Left cardiac atrium (tissue), 4 donors: ENCODE data around the gene DAG1. TPM values are rescaled to one million over a fixed set of nuclear protein-coding genes. Genes with fewer than 3 reads are reported as not detected.
"Not testable (repeated sequence)": the region's sequence is repeated elsewhere in the genome, so short reads cannot be mapped to it uniquely, and the experiment has no call there.

ENCODE experiments used
- ATAC-seq, 2 donors: fragments of 200-7000 bp; cut with Tn5 transposase; one replicate each; pipeline ENCODE4 v1.9.1; 2020; ENCODE audit warnings: mild to moderate bottlenecking in 2 of 2, moderate library complexity in 2 of 2
- DNase-seq: peaks from one replicate; pipeline ENCODE4 v3.0.0-alpha.2; 2020
- intact Hi-C, 2 donors: fragments of 100-400 bp; cut with DNase I; formaldehyde crosslinking; loops; one replicate each; pipeline versions ENCODE4 v1.14.1 to v1.15.1; 2022 to 2023
- total RNA-seq, 2 donors: library from RNA; stranded (reverse); fragmentation: NEBNext Ultra II Directional; extraction: Animal tissue kit (Norgen Biotek cat#: 25700); gene quantifications; one replicate each; pipeline ENCODE4 v1.2.1, GENCODE V29; 2021
- donor health status: DM: no; HTN: yes; CAD: no.
- donor health status: DM: no; HTN: yes; CAD: no; lungs with severe emphysema.
- donor health status: DM: yes; HTN: yes; CAD: no.
- donor health status: Dilated cardiomyopathy.

Gene DAG1
- total RNA-seq, 2 donors from 2014 or later: 91.4 to 100 TPM

DNA sequence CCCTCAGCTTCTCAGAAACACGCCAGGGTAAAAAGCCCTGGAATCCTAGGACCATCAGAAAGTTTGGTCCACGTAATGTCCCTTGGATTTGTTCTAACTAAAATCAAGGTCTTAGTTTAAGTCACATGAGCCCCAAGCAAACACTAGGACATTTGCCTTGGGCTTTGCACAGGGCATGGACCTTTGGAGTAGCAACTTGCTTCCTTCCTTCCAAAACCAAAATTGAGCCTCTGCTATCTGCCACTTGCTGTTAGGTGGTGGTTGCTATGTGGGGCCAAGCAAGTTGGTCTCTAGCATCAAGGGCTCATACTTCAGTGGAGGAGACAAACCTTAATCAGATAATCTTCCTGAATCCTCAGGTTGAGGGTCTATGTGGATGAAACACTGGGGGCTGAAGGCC, 4.0 kb upstream of the DAG1 start:
- no peak for ATAC-seq
- intact Hi-C loops: no loop called here
- no peak for DNase-seq

DNA sequence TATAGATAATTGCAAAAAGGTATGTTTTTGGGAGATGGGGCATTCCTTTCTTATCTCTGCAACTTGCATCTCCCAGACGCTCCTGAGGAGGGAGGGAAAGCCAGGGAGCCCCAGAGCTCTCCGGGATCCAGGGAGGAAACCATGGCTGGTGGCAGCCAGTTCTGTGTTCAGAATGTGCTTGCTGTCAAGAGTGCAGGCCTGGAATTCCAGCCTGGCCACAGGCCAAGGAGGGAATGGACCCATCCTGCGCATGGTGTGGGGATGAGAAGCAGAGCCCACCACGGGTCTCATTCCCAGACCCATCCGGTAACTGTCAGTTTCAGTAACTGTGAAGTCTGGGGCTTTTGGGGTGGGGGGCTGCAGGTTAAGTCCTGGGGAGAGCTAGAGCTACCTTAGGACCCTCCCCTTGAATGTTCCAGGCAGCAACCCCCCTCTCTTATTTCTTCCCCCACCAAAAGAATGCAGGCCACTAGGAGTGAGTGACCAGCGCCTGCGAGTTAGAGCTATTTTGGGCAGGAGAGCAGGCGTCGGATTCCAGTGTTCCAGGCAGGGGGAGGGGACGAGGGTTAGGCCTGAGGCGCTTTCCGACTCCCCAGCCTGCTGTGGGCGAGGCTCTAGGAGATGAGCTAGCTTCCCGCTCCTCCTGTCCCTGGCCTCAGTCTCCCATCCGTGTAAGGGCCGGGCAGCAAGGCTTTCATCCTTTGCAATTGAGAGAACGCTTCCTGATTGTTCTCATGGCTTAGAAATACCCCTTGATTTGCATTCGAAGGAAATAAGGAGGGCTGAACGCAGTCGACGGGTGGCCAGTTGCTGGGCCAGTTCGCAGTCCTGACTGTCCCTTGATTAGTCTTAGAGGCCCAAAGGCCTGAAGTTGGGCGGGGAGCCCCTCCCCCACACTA, 781 bp upstream of the DAG1 start:
- intact Hi-C loops: no loop called here
- DNase-seq (peak; percentile 85), ATAC-seq (peak; percentile 63 to 65)

DNA sequence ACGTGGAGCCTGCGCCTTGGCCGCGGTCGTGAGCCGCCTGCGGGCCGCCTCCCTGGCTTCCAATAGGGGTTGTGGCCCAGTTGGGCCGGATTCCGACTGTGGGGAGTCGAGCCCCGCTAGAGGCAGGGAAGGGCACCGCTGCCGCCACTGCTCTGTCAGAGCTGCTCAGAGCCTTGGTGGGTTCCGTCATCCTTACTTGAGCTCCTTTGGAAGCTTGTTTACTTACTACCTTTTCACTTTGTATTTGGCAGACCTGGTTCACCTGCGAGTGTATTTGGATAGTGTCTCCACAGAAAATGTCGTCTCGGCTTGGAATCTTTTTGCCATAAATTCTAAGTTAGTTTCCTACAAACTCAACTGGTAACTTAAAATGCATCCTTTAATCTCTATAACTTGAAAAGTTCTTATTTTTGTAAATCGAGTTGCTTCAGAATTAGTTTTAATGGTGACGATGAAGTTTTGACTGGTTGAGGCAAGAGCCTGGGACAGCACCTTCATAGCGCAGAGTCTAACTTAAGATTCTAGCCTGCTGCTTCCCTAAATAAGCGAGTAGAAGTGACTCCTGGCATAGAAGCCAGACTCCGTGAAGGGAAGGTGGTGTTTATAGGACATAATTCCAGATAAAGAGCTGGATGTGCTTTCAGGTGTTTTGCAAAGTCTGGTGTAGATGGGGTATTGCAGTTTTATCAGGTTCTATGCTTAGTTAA, 800 bp downstream of the DAG1 start:
- intact Hi-C loops: no loop called here
- DNase-seq (no peak), ATAC-seq (no peak)

DNA sequence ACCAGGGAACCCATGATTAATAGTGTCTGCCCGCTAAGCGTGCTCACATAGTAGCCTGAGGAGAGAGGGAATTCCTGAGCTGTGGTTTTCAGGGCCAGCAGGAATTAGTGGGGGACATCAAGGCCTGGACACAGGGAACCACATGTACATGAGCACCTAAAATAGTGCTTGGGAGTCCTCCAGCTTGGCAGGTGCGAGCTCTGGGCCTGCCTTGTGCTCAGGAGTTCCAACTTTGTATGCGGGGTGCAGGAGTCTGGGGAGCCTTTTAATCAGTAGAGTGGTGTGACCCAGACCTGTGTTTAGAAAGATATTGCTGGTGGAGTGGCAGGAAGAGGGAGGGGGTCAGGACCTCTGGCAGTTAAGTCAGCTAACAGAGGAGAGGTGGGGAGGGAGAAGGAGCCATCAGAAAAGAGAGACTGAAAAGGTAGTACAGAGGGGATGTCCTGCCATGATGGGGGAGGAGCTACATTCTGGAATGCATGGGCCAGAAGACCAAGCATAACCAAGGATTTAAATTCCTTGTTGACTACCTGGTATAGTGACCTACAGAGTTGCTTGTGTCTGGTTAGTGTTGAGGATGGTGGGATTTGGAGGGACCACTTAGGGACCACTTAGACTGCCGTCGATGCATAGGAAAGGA, 1.9 kb downstream of the DAG1 start:
- no peak for DNase-seq
- ATAC-seq: no peak
- intact Hi-C loops: no loop called here

DNA sequence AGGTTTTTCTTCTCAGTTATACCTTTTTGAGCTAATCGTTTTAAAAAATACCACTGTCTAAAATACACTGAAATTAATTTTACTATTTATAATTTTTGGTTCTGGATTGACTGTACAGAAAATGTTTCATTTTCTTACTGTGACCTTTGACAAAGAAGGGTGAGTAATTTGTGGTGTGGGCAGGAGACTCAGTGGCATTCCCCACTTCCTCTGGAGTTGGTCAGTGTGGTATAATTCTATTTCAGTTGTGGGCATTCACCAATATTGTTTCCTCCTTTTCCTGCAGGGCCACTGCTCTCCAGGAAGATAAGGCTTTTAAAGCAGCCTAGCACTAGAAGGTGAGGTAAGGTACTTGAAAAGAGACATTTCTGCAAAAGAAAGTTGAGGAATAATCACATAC, 6.5 kb downstream of the DAG1 start:
- intact Hi-C loops: no loop called here
- ATAC-seq (no peak), DNase-seq (no peak)

DNA sequence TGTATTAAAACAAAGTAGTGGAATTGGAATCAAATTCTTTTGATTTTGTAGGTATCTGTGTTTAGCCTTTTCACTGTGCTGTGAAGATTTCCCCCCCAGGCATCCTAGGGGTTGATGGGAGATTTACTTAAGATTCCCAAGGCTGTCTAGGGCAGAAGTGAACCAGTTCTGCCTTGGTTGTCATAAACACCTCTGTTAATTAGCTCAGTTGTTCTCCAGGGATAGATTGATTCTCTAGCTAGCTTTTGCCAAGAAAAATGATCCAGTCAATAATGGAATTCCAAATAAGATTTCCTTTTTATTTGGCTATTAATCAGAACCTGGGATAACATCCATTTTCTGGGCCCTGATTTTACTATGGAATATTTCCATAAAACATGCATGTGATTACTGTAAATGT, 12.7 kb downstream of the DAG1 start:
- intact Hi-C loops: no loop called here
- no peak for DNase-seq
- no peak for ATAC-seq

DNA sequence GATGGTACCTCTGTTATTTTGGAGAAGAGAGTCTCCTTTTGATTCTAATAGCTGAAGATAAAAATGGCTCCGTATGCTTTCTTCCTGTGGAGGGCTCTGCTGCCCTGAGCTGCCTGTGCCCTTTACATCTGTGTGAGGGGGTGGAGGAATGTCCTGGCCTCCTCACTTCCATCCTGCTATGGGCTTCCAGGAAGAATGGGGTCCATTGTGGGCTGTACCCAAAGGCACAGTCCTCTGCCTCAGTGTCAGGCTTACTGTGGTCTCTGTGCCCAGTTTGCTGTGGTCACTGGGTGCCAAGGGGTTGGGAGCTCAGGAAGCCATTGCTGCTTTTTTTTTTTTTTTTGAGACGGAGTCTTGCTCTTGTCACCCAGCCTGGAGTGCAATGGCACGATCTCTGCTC, 14.4 kb downstream of the DAG1 start:
- DNase-seq: no peak
- peak in 1 of 2 donors; percentile 31 for ATAC-seq
- intact Hi-C loops: no loop called here

DNA sequence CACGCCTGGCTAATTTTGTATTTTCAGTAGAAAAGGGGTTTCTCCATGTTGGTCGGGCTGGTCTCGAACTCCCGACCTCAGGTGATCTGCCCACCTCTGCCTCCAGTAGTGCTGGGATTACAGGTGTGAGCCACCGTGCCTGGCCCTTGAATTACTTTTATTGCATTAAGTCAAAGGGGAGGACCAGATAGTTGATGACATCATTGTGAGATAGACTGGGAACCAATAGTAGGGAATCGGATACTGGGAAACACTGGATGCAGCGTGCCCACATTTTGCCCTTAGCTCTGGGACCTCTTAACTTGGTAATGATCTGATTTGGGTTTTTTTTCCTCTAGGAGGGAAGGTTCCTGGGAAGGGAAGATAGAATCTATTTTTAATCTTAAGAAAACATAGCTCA, 19.2 kb downstream of the DAG1 start:
- intact Hi-C loops: no loop called here
- peak; percentile 2 for DNase-seq
- no peak for ATAC-seq

DNA sequence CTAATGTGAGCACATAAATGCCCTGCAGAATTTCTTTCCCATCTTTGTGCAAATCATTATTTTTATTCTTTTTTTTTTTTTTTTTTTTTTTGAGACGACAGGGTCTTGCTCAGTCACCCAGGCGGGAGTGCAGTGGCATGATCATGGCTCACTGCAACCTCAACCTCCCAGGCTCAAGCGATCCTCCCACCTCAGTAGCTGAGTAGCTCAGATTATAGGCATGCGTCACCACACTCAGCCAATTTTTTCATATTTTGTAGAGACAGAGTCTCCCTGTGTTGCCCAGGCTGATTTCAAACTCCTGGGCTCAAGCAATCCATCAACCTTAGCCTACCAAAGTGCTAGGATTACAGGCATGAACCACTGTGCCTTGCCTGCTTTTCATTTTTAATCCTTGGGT, 22.9 kb downstream of the DAG1 start:
- peak in 1 of 2 donors; percentile 49 for ATAC-seq
- no peak for DNase-seq
- intact Hi-C loops: no loop called here

DNA sequence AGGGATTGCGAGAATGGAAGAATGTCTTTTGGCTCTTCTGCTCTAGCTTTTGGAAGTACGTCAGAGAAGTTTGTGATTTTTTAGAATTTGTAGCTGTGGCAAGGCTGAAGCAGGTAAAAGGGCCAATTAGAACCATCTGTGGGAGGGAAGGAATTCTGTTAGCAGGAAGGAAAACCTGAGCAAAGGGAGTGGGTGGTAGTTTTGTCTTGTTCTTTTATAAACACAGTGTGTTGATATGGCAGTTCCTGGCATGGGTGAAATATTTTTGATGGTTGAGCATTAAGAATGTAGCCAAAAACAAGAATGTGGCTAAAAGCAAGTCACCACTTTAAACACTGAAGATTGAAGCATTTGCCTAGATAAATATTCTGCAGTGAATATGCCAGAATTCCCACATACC, 23.8 kb downstream of the DAG1 start:
- peak; percentile 34 to 54 for ATAC-seq
- DNase-seq: no peak
- intact Hi-C loops: no loop called here

DNA sequence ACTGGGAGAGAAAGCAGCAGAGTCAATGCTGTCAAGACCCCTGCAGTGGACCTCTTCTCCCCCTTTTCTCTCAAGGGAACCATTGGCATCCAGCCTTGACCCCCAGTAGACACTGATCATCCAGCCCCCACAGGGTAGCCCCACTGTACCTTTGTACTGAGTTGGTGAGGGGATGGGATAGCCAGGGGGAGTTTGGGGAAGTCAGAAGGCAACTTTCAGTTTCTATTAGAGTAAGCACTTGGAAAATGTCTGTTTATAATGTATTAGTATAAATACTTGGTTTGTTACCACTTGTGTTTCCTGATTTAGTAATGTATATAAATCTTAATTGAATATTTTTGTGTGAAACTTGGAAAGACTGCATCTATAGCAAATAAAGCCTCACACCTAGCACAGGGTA, 25.0 kb downstream of the DAG1 start:
- DNase-seq: no peak
- intact Hi-C loops: no loop called here
- ATAC-seq: no peak

DNA sequence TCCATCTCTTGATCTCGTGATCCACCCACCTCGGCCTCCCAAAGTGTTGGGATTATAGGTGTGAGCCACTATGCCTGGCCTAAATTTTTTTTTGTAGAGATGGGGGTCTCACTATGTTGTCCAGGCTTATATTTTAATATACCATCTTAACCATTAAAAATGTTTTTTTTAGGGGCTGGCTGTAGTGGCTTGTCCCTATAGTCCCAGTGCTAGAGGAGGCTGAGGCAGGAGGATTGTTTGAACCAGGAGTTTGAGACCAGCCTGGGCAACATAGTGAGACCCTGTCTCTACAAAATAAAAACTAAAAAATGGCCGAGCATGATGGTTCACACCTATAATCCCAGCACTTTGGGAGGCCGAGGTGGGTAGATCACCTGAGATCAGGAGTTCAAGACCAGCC, 26.8 kb downstream of the DAG1 start:
- ATAC-seq, DNase-seq, intact Hi-C loops: not testable (repeated sequence)

DNA sequence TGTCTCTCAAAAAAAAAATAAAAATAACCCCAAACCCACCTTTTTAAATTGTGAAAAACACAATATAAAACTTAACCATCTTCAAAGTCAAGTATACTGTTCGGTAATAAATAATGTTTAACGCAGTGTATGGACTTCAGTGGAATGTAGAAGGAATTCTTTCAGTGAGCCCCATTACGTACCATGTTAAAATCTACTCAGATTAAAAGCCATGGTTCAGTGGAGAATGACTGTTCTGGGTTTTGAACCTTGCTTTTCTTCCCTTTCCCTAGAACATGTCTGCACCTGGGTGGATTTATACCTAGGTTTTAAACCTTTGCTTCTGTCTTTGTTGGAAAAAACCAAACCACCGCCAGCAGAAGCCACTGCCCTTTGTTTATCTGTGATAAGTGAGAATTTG, 27.5 kb downstream of the DAG1 start:
- ATAC-seq: no peak
- DNase-seq: no peak
- intact Hi-C loops: no loop called here

DNA sequence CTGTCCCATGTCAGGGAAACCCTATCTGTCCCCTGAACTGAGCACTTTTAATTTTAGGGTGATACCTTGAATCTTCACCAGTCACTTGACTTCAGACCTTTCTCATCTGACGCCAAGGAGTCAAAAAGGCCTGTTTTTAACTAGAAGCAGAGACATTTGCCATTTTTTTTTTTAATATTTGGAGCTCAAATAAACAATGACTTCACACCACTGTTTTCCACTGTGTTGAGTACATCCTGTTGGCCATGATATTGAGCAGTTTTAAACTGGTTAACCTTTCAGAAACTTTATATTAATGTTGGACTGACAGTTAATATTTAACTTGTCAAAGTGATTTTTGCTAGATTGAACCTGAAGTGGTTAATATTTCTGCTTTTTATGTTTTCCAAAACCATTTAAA, 28.2 kb downstream of the DAG1 start:
- no peak for ATAC-seq
- intact Hi-C loops: no loop called here
- DNase-seq: no peak

DNA sequence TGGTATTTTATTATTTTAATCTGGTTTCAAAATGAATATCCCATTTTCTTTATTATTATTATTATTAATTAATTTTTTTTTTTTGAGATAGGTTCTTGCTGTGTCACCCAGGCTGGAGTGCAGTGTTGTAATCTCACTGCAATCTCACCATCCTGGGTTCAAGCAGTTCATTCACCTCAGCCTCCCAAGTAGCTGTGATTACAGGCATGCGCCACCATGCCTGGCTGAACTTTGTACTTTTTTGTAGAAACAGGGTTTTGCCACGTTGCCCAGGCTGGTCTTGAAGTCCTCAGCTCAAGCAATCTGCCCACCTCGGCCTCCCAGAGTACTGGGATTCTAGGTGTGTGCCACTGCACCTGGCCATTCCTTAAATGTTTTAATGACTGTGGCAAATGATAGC, 28.6 kb downstream of the DAG1 start:
- no peak for DNase-seq
- intact Hi-C loops: no loop called here
- ATAC-seq: no peak

DNA sequence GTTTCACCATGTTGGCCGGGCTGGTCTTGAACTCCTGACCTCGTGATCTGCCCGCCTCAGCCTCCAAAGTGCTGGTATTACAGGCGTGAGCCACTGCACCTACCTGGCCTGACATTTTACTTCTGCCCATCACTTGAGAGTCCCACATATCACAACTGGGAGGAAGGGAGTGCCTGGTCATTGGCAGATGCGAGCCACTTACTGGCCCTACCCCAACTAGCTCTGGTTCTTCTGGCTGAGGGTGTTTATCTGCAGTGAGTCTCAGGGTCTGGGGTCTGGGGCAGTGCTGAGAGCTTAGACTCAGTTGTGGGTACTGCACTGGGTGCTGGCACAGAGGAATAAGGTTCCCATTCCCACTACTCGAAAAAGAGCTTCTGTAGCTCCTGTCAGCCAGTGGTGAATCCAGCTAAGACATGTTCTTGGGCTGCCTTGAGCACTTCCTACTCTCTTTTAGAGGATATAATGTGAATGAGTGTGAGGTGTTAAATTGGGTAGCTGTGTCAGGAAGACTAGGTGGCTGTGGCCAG, 30.2 kb downstream of the DAG1 start:
- intact Hi-C loops: no loop called here
- ATAC-seq (peak; percentile 5 to 13), DNase-seq (no peak)

DNA sequence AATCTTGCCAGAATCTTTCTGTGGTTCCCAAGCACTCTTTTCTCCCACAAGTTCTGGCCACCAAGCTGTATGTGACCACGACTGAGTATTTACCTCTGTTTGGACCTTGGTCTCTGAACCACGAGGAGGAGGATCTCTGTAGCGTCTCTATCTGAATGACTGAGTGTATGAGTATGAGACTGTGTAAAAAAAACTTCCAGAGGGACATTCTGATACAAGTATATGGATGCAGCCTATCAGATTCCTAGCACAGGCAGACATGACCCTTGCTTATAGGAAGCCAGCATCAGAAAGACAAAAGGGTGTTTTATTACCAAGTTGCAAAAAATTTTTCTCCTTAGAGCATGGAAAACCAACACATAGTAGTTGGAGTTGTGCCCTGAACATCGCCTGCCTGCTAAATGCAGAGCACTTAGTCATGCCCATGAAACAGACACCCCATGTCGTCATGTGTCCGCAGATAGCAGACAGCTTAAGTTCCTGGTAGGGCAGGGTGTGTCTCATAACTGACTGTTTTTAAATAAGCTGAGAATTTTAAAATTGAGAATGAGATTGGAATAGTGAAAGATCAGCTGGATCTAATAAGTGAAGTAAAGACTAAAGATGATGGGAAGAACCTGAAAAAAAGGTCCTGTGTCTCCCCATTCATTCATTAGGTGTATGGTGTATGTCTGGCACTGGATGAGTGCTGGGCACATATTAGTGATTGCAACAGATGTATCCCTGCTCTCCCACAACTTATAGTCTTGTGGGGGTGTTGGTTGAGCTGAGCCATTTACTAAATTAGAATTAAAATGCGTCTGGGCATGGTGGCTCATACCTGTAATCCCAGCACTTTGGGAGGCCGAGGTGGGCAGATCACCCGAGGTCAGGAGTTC, 30.9 kb downstream of the DAG1 start:
- intact Hi-C loops: no loop called here
- peak; percentile 86 for DNase-seq
- peak; percentile 96 to 98 for ATAC-seq

DNA sequence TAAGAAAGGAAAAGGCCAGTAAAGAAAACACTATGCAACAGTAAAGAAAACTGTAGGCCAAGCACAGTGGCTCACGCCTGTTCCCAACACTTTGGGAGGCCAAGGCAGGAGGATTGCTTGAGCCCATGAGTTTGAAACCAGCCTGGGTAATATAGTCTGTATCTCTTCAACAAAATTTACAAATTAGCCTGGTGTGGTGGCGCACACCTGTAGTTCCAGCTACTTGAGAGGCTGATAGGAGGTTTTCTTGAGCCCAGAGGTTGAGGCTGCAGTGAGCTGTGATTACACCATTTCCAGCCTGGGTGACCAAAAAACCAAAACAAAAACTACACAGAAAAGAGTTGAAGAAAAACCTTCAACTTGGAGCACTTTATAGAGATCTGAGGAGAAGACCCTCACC, 31.8 kb downstream of the DAG1 start:
- intact Hi-C loops: no loop called here
- no peak for DNase-seq
- no peak for ATAC-seq

DNA sequence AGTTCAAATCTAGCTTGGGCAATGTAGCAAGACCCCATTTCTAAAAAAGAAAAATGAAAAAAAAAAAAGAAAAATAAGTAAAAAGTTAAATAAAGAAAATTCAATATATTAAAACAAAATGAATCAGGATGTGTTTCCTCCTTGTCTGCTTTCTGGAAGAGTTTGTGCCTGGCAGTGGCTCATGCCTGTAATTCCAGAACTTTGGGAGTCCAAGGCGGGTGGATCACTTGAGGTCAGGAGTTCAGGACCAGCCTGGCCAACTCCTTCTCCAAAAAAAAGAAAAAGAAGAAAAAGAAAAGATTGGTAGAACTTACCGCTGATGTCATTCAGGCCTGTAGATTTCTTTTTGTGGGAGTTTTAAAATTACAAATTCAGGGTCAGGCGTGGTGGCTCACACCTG, 36.8 kb downstream of the DAG1 start:
- ATAC-seq (no peak), DNase-seq (no peak)
- intact Hi-C loops: no loop called here
